GM10266 (cell line): ENCODE data around the gene TAB3.

Source experiments
- DNase-seq: peaks from one replicate; pipeline ENCODE4 v3.0.0; 2012; ENCODE audit errors: extremely low spot score
- TF ChIP-seq, protein P1 (sequence below): IDR thresholded peaks from 2 replicates; pipeline ENCODE4 v1.5.1; 2012; ENCODE audit warnings: mild to moderate bottlenecking, low read depth; ENCODE audit not compliant: control insufficient read depth, insufficient read depth; ENCODE audit errors: missing control alignments

Gene TAB3, protein sequence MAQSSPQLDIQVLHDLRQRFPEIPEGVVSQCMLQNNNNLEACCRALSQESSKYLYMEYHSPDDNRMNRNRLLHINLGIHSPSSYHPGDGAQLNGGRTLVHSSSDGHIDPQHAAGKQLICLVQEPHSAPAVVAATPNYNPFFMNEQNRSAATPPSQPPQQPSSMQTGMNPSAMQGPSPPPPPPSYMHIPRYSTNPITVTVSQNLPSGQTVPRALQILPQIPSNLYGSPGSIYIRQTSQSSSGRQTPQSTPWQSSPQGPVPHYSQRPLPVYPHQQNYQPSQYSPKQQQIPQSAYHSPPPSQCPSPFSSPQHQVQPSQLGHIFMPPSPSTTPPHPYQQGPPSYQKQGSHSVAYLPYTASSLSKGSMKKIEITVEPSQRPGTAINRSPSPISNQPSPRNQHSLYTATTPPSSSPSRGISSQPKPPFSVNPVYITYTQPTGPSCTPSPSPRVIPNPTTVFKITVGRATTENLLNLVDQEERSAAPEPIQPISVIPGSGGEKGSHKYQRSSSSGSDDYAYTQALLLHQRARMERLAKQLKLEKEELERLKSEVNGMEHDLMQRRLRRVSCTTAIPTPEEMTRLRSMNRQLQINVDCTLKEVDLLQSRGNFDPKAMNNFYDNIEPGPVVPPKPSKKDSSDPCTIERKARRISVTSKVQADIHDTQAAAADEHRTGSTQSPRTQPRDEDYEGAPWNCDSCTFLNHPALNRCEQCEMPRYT

DNA sequence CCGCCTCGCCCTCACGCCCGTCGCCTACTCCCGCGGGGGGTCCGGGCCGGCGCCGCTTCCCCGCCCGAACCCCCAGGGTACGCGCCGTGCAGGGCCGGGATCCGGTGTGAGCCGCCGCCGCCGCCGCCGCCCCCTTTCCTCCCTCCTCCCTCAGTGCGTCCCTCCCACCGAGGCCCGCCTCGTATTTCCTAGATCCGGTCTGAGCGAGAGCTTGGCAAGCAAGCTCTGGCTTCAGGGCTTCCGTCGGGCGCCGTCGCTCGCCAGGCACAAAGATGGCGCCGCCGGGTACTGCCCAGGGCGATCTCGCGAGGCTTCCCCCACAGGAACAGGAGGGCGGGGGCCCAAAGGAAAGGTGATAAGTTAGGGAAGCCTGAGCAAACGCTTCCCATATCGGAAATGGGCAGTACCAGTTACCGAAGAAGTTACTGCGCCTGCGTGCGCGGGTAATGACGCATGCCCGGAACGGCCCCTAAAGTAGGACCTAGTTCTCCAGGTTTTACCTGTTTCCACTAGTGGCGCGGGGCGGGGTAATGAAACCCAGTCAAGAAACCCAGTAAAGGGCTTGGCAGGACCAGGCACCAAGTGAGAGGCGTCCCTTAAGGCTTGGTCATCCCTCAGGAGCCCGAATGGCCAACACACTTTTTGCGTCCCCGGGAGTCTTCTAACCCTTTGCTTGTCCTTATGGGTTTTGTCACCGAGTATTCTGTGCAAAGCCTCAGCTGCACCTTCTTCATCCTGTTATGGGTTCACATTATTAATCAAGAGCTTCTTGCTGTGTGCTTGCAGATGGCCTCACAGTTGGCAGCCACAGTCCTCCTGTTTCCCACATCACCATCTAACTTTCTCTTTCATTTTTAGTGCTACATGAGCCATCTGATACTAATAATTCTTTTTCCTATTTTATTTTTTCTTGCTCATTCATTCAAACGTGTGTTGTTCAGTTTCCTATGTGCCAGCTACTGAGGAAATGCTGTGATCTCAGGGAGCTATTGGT is at the start of gene TAB3:
TAB3 (minus strand) TSS at position 108 of the 994 bp plus-strand sequence. CDS start 29,666 bp downstream, outside the sequence.
- DNase-seq: peak; percentile 89
- TF ChIP-seq, protein P1, sequence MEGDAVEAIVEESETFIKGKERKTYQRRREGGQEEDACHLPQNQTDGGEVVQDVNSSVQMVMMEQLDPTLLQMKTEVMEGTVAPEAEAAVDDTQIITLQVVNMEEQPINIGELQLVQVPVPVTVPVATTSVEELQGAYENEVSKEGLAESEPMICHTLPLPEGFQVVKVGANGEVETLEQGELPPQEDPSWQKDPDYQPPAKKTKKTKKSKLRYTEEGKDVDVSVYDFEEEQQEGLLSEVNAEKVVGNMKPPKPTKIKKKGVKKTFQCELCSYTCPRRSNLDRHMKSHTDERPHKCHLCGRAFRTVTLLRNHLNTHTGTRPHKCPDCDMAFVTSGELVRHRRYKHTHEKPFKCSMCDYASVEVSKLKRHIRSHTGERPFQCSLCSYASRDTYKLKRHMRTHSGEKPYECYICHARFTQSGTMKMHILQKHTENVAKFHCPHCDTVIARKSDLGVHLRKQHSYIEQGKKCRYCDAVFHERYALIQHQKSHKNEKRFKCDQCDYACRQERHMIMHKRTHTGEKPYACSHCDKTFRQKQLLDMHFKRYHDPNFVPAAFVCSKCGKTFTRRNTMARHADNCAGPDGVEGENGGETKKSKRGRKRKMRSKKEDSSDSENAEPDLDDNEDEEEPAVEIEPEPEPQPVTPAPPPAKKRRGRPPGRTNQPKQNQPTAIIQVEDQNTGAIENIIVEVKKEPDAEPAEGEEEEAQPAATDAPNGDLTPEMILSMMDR: no peak

DNA sequence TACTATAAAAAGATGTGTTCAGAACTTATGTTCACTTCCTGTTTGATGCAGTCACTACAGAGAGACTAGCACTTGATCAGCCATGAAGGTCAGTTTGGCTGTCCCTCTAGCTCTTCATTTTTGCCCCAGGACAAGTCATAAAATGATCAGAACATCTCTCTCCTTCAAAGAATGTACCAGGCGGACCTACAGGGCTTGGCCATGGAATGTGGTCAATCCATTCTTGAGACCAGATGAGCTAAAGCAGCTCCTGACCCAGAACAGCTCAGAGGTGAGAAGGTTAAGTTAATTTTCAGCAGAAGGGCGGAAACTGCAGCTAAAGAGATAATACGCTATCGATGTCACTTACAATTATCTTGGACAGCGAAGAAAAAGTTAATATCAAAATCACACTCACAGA is 49.2 kb upstream of the TAB3 start:
- DNase-seq: no peak
- TF ChIP-seq, protein P1: no peak

DNA sequence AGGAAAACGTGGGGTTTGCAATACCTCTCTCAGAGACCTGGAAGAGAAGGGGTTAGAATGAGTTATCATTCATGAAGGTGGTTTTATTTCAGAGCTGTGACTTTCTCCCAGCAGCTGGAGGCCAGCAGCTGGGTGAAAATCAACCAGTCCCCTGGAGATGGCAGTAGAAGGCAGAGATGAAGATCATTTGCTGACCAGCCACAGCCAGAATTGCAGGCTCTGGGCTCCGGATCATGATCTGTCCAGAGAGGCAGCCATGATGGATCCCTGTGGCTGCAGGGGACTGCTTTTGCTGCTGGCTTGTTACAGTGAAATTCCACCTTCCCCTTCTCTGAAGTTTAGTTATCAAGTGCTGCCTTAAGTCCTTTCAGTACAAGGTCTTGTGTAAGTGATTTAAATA is 46.9 kb upstream of the TAB3 start:
- no peak for DNase-seq
- TF ChIP-seq, protein P1: no peak

DNA sequence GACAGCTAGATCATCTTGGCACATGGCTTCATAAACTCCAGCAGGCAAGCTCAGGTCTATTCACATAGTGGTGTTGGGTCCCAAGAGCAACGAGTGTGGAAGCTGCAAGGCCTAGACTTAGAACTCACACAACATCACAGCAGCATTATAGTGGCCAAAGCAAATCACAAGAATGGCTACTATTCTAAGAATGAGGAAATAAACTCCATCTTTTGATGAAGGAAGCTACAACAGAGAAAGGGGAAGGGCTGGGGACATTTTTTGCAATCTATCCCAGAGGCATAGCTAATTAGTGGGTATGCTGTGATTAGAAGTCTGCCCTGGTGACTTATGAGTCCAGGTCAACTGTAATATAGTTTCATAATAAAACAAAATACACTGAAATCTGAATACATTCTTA is 42.9 kb upstream of the TAB3 start:
- TF ChIP-seq, protein P1: no peak

DNA sequence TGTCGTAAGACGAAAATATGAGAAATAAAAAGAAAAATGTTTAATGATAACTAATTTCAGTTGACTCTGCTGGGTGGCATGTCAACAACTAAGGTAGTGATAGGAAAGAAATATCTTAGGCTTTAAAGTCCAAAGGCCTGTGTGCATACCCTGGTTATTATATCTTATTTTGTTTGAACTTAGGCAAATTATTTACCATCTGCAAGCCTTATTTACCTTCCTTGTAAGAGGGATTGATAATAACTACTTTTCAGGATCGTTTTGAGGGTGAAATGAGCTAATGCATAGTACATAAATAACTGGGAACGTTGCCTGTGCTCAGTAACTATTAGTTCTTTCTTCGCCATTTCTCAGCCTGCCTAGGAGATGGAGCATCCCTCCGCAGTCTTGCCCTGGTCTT is 41.6 kb upstream of the TAB3 start:
- TF ChIP-seq, protein P1: no peak
- DNase-seq: no peak

More for the DNA sequence above, 42.9 kb upstream of the TAB3 start:
- no peak for DNase-seq

DNA sequence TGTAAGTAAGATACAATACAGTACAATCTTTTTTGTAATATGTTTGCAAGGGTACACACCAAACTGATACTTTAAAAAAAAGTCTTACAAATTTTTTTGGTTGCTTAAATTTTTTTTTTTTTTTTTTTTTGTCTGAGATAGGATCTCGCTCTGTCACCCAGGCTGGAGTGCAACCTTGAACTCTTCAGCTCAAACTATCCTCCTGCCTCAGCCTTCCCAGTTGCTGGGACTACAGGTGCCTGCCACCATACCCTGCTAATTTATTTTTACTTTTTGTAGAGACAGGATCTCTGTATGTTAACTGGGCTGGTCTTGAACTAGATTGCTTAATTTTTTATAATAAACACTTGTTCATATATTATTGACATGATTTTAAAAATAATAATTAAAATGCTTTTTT is 41.1 kb upstream of the TAB3 start:
- TF ChIP-seq, protein P1: no peak
- DNase-seq: no peak
